H1 (cell line): ENCODE data around the gene TMEM225B. TPM values are rescaled to one million over a fixed set of nuclear protein-coding genes. Genes with fewer than 3 reads are reported as not detected.

Experiments used
- polyA plus RNA-seq, 7 experiments: library from polyadenylated mRNA; depleted of rRNA in 3 of 7; stranded (reverse) in 5 of 7; unstranded in 2 of 7; fragments of >200 nt in 5 of 7; fragments of 200-250 nt in 2 of 7; gene quantifications; 1 replicate in 5 of 7; 2 replicates in 1 of 7; 4 replicates in 1 of 7; pipeline versions ENCODE4 v1.2.1 to v1.2.3, GENCODE V29; 2011 to 2013; ENCODE audit warnings: missing spikeins in 2 of 7, mixed read lengths in 2 of 7
- total RNA-seq: library from RNA; stranded (reverse); fragmentation: NEBNext Ultra II Directional; extraction: Animal tissue kit (Norgen Biotek cat#: 25700); gene quantifications from 2 replicates; pipeline ENCODE4 v1.2.1, GENCODE V29; 2021
- TF ChIP-seq, protein P1 (sequence below): IDR thresholded peaks from 2 replicates; pipeline ENCODE4 v1.6.1; 2012; ENCODE audit warnings: inconsistent platforms

The TMEM225B gene
- total and polyA plus RNA-seq, 2 of the 8 experiments (the other 6 are each of a cell fraction or from before 2014, with no cell fraction given), result 0.68 TPM; not detected in 1

DNA sequence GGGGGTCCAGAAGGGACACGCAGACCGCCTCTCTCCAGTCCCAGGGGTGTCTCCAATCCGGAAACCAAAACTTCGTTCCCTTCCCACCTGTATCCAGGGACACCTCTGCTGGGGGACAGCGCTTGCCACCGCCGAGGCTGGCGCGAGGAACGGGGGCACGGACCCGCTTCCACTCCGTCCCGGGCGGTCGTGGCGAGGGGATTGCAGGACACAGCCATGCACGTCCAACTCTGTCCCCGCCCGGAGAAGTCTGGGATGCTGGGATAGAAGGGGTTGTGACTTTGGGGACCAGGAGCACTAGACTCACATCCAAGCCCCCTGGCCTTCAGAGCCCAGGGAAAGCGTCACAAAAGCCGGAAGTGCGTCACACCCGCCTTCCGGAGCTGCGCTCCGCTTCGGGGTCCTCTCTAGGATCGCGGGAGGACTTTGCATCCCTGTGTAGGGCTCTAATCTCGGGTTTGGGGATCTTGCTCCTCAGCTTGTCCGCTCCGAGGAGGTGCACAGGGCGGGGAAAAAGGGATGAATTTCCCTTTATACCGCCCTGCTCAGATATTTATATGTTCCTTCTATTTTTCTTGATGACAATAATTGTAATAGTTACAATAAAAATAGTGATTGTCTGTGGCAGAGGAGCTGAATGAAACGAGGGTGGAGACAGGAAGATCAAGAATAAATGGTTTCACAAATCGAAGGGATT is 46.2 kb upstream of the TMEM225B start, which contains the start of gene FAM200A (continued):
- TF ChIP-seq, protein P1, sequence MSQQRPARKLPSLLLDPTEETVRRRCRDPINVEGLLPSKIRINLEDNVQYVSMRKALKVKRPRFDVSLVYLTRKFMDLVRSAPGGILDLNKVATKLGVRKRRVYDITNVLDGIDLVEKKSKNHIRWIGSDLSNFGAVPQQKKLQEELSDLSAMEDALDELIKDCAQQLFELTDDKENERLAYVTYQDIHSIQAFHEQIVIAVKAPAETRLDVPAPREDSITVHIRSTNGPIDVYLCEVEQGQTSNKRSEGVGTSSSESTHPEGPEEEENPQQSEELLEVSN, result 0 out of 2 replicates have a peak, but pooled peaks have one; percentile 46
